ENCODE results near the gene SIRT3. TPM values are rescaled to one million over a fixed set of nuclear protein-coding genes. Genes with fewer than 3 reads are reported as not detected.

The SIRT3 gene
- total and polyA plus RNA-seq, 2 of the 4 experiments (the other 2 are of a cell fraction) = 5.4 to 18.6 TPM

GRCh38 chr11:285021-285893 lies 49.1 kb upstream of the SIRT3 start (continued):
- TF ChIP-seq MAZ (IDR thresholded peaks at IDR 0.05; ENCODE audit: borderline replicate concordance, low read depth, low read length) = no peak

GRCh38 chr11:284105-285020 lies 48.2 kb upstream of the SIRT3 start:
- no peak overlapping the region for H3K4me2 ChIP-seq (ENCODE audit: low read depth, low read length)
- H3K18ac ChIP-seq (ENCODE audit: low read depth, low read length) = no peak overlapping the region
- H3K9me1 ChIP-seq (ENCODE audit: insufficient read depth, low read length) = no peaks in the 10 kb centered on the region
- dilution Hi-C loops (cut with HindIII; ENCODE audit: low sequenced_read_pairs, unreplicated experiment) (no loop called here), intact Hi-C loops (cut with micrococcal nuclease) (no loop called here), in situ Hi-C loops (cut with MboI; ENCODE audit: low sequenced_read_pairs) (loop anchor here (10.0 kb wide), 1 partner anchor 60 kb away; no protein-coding TSS in a partner anchor)
- no TSS peak for BruUV-seq (replicated peaks)
- no peak overlapping the region for H2BK120ac ChIP-seq (ENCODE audit: low read depth, low read length)
- H3K56ac ChIP-seq (ENCODE audit: extremely low read depth, insufficient read depth, low read length) = no peak overlapping the region
- H3K23ac ChIP-seq (ENCODE audit: low read depth, low read length) = no peak overlapping the region
- ATAC-seq (ENCODE audit: low read depth) = no peak
- H3K27ac ChIP-seq (ENCODE audit: insufficient read depth, low read length) = no peak overlapping the region
- H3K27me3 ChIP-seq (ENCODE audit: control insufficient read depth, insufficient read depth, low read length) = peaks cover 59% of the 10 kb centered on the region
- no peak overlapping the region for H2AFZ ChIP-seq (replicated peaks; ENCODE audit: low read length, poor library complexity)
- no peak overlapping the region for H4K8ac ChIP-seq (ENCODE audit: low read depth in 2 of 2, low read length in 2 of 2)
- H2AK5ac ChIP-seq (ENCODE audit: low read depth, low read length) = no peak overlapping the region
- H3K9ac ChIP-seq (ENCODE audit: low read depth, low read length) = no peak overlapping the region
- H3K9me3 ChIP-seq (ENCODE audit: control insufficient read depth, insufficient read depth, low read length) = no peaks in the 10 kb centered on the region
- no peaks in the 10 kb centered on the region for H4K20me1 ChIP-seq (ENCODE audit: insufficient read depth, low read length)
- H3K4me3 ChIP-seq (ENCODE audit: insufficient read depth, low read depth, low read length) = no peak overlapping the region
- no peak overlapping the region for H2BK15ac ChIP-seq (ENCODE audit: low read depth, low read length)
- POLR2A ChIA-PET (ENCODE audit: unreplicated experiment) = no interaction called here
- H2BK5ac ChIP-seq (ENCODE audit: low read depth, low read length, poor library complexity, severe bottlenecking) = no peak overlapping the region
- DNase-seq = no peak
- CTCF ChIA-PET = no interaction called here
- H3K14ac ChIP-seq (replicated peaks; ENCODE audit: low read depth, low read length) = no peak overlapping the region
- peaks cover 0 to under 1% of the 10 kb centered on the region in 2 experiments; a peak in 2 of 4 replicates for H3K79me1 ChIP-seq (ENCODE audit: low read depth in 1 of 2, low read length in 2 of 2)
- no peak overlapping the region for H3K4ac ChIP-seq (ENCODE audit: low read depth, low read length)
- H3K4me1 ChIP-seq (ENCODE audit: control insufficient read depth, insufficient read depth, low read length) = peaks cover 2% of the 10 kb centered on the region; the same call in 1 of the 2 replicates
- no peak overlapping the region for H2AK9ac ChIP-seq (replicated peaks; ENCODE audit: low read depth, low read length, poor library complexity)
- no peaks in the 10 kb centered on the region for H3K36me3 ChIP-seq (ENCODE audit: control insufficient read depth, insufficient read depth, low read length)
- 91% methylated on average over 4 of the region's 24 CpGs; no CpG with 5 or more reads in 1 of the 2 experiments for WGBS, 2 experiments (ENCODE audit: extremely low coverage in 2 of 2, insufficient read length in 1 of 2)
- H4K91ac ChIP-seq (ENCODE audit: insufficient read depth, low read depth, low read length) = no peak overlapping the region
- H2BK20ac ChIP-seq (ENCODE audit: low read depth, low read length) = no peak overlapping the region
- no peak overlapping the region for H4K5ac ChIP-seq (ENCODE audit: low read depth, low read length)
- no peak for TF ChIP-seq RCOR1 (IDR thresholded peaks at IDR 0.05; ENCODE audit: insufficient replicate concordance, low read length)
- TF ChIP-seq RFX5 (IDR thresholded peaks at IDR 0.05; ENCODE audit: low read depth, low read length) = no peak
- no peak for TF ChIP-seq BHLHE40 (IDR thresholded peaks at IDR 0.05; ENCODE audit: low read depth, low read length)
- TF ChIP-seq FOS (IDR thresholded peaks at IDR 0.05; ENCODE audit: low read depth, low read length) = no peak
- TF ChIP-seq, protein P1, sequence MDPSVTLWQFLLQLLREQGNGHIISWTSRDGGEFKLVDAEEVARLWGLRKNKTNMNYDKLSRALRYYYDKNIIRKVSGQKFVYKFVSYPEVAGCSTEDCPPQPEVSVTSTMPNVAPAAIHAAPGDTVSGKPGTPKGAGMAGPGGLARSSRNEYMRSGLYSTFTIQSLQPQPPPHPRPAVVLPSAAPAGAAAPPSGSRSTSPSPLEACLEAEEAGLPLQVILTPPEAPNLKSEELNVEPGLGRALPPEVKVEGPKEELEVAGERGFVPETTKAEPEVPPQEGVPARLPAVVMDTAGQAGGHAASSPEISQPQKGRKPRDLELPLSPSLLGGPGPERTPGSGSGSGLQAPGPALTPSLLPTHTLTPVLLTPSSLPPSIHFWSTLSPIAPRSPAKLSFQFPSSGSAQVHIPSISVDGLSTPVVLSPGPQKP (IDR thresholded peaks at IDR 0.05; ENCODE audit: borderline replicate concordance, low read depth, low read length) = no peak
- no peak for TF ChIP-seq POLR2A (IDR thresholded peaks at IDR 0.05; ENCODE audit: low read depth, low read length)
- no peak for TF ChIP-seq MAZ (IDR thresholded peaks at IDR 0.05; ENCODE audit: borderline replicate concordance, low read depth, low read length)
- TF ChIP-seq USF2 (IDR thresholded peaks at IDR 0.05; ENCODE audit: low read depth, low read length) = no peak
- TF ChIP-seq CTCF (conservative IDR thresholded peaks at IDR 0.05; ENCODE audit: low read depth, low read length) = no peak

Measured in IMR-90 (cell line).